GM12878 (cell line): ENCODE data around the gene RPS6KL1. TPM values are rescaled to one million over a fixed set of nuclear protein-coding genes. Genes with fewer than 3 reads are reported as not detected.

Experiments used
- ATAC-seq: fragments of 200-7000 bp; cut with Tn5 transposase; 3 replicates; pipeline ENCODE4 v1.9.1; 2020; ENCODE audit warnings: mild to moderate bottlenecking, moderate library complexity
- BruUV-seq: library from RNA; stranded (reverse); fragments of 400-500 nt; replicated peaks from 2 replicates; lab custom pipeline; 2021; lab: Mats Ljungman, UMichigan
- CTCF ChIA-PET: fragments of 300-600 bp; sonication (Branson Sonifier 250); formaldehyde crosslinking; extraction: SDS; loops from one replicate; lab custom pipeline; 2021; ENCODE audit warnings: inconsistent platforms; lab: Yijun Ruan, JAX
- POLR2A ChIA-PET: fragments of 350-600 bp; formaldehyde crosslinking; extraction: SDS; loops from one replicate; lab custom pipeline; 2021; ENCODE audit warnings: inconsistent platforms; lab: Charles Lee
- RAD21 ChIA-PET: fragments of 300-600 bp; sonication (Branson Sonifier 250); formaldehyde crosslinking; loops from one replicate; lab custom pipeline; 2023; ENCODE audit warnings: antibody characterized with exemption; ENCODE audit not compliant: unreplicated experiment; lab: Charles Lee
- SMC1A ChIA-PET: fragments of 300-600 bp; sonication (Branson Sonifier 250); formaldehyde crosslinking; loops from one replicate; lab custom pipeline; 2023; ENCODE audit not compliant: unreplicated experiment, uncharacterized antibody; lab: Charles Lee
- DNase-seq: peaks from one replicate; pipeline ENCODE4 v3.0.0-alpha.2; 2011; ENCODE audit warnings: low read depth, low spot score
- FAIRE-seq: peaks from 3 replicates; lab custom pipeline; 2011; peaks lifted over from hg19 to GRCh38; lab: Jason Lieb, UNC
- H2AFZ ChIP-seq: 2 replicates; pipeline ENCODE4 v1.6.0; 2011; ENCODE audit warnings: low read depth, low read length, control low read depth; ENCODE audit not compliant: control insufficient read depth
- H3K27ac ChIP-seq: 2 replicates; pipeline ENCODE4 v1.5.1; 2011; ENCODE audit warnings: control low read depth; ENCODE audit not compliant: control insufficient read depth, insufficient read depth
- H3K27me3 ChIP-seq, 2 experiments: replicated peaks in 1 of 2; 2 replicates each; pipeline versions ENCODE4 v1.6.0 to v1.6.1; 2011; ENCODE audit warnings: low read length in 1 of 2; ENCODE audit not compliant: control insufficient read depth in 2 of 2, insufficient read depth in 2 of 2
- H3K36me3 ChIP-seq, 2 experiments: 2 replicates each; pipeline ENCODE4 v1.5.1; 2011; ENCODE audit warnings: low read length in 1 of 2; ENCODE audit not compliant: control insufficient read depth in 2 of 2, insufficient read depth in 2 of 2
- H3K4me1 ChIP-seq: 2 replicates; pipeline ENCODE4 v1.6.1; 2011; ENCODE audit warnings: mild to moderate bottlenecking, low read length, moderate library complexity, mixed read lengths; ENCODE audit not compliant: control insufficient read depth, insufficient read depth
- H3K4me2 ChIP-seq: 2 replicates; pipeline ENCODE4 v1.6.0; 2011; ENCODE audit warnings: control low read depth; ENCODE audit not compliant: control insufficient read depth, insufficient read depth
- H3K4me3 ChIP-seq: fragments of 200-600 bp; sonication (generic); 2 replicates; pipeline ENCODE4 v1.5.1; 2016
- H3K79me2 ChIP-seq: 2 replicates; pipeline ENCODE4 v1.6.0; 2011; ENCODE audit warnings: low read length; ENCODE audit not compliant: control insufficient read depth, insufficient read depth
- H3K9ac ChIP-seq: 2 replicates; pipeline ENCODE4 v1.8.0; 2011; ENCODE audit warnings: low read length, control low read depth, mixed read lengths; ENCODE audit not compliant: control insufficient read depth, insufficient read depth
- H3K9me3 ChIP-seq: replicated peaks from 3 replicates; pipeline ENCODE4 v1.5.1; 2011; ENCODE audit warnings: mild to moderate bottlenecking, low read length; ENCODE audit not compliant: control insufficient read depth, insufficient read depth
- H4K20me1 ChIP-seq: 2 replicates; pipeline ENCODE4 v1.6.0; 2011; ENCODE audit not compliant: control insufficient read depth, insufficient read depth
- GATAD2B ChIP-seq: fragments of 450-650 bp; conservative IDR thresholded peaks from 2 replicates; pipeline ENCODE4 v1.6.1; 2017; ENCODE audit warnings: low read depth, mild to moderate bottlenecking, moderate library complexity
- IKZF2 ChIP-seq, 2 experiments: fragments of 450-650 bp; IDR thresholded peaks; 2 replicates each; pipeline ENCODE4 v1.6.1; 2017; ENCODE audit warnings: mild to moderate bottlenecking in 2 of 2, moderate library complexity in 2 of 2
- NFXL1 ChIP-seq: fragments of 450-650 bp; IDR thresholded peaks from 2 replicates; pipeline ENCODE4 v1.6.1; 2017; ENCODE audit warnings: antibody characterized with exemption, mild to moderate bottlenecking, borderline replicate concordance
- NFYA ChIP-seq: IDR thresholded peaks from 2 replicates; pipeline ENCODE4 v1.6.1; 2011; ENCODE audit warnings: low read depth, mild to moderate bottlenecking, low read length, improper control_type of control experiment, borderline replicate concordance
- POLR2AphosphoS2 ChIP-seq: IDR thresholded peaks from 2 replicates; pipeline ENCODE4 v1.6.1; 2011; ENCODE audit warnings: low read depth, mild to moderate bottlenecking, low read length, improper control_type of control experiment, moderate library complexity
- STAT3 ChIP-seq: IDR thresholded peaks from 2 replicates; pipeline ENCODE4 v1.6.1; 2011; ENCODE audit warnings: low read depth, low read length, improper control_type of control experiment
- TCF7 ChIP-seq: IDR thresholded peaks from 2 replicates; pipeline ENCODE4 v1.6.1; 2014; ENCODE audit warnings: antibody characterized with exemption, borderline replicate concordance
- WGBS: methylation state at CpG from one replicate; pipeline ENCODE4 v1.1.6; 2016; ENCODE audit warnings: low lambda C conversion rate; ENCODE audit not compliant: insufficient replicate concordance, insufficient coverage; ENCODE audit errors: missing lambda C conversion rate; 5-methylcytosine and 5-hydroxymethylcytosine counted together
- in situ Hi-C: fragments of 300-500 bp; cut with MboI; formaldehyde crosslinking; loops from 9 replicates; pipeline ENCODE4 v1.14.3; 2018; ENCODE audit warnings: mixed read lengths
- intact Hi-C: fragments of 100-400 bp; cut with micrococcal nuclease; formaldehyde crosslinking; loops from one replicate; pipeline ENCODE4 v1.14.2; 2022; ENCODE audit not compliant: unreplicated experiment
- polyA plus RNA-seq, 11 experiments: library from polyadenylated mRNA; depleted of rRNA in 4 of 11; unstranded in 6 of 11; stranded (reverse) in 5 of 11; fragments of >200 nt; fragmentation: Nextera tagmentation in 4 of 11; fragmentation: Illumina TruSeq in 1 of 11; extraction: Ambion mirVana in 4 of 11; extraction: Trizol in 1 of 11; gene quantifications; 1 replicate in 1 of 11; 2 replicates in 10 of 11; pipeline versions ENCODE4 v1.2.1 to v1.2.3, GENCODE V29; 2011 to 2016; ENCODE audit warnings: inconsistent platforms in 2 of 11, missing spikeins in 2 of 11, low read depth in 1 of 11
- total RNA-seq, 4 experiments: library from RNA; depleted of rRNA in 3 of 4; stranded (reverse); fragments of >200 nt in 3 of 4; fragmentation: Illumina TruSeq in 1 of 4; extraction: Trizol in 1 of 4; gene quantifications; 2 replicates each; pipeline versions ENCODE4 v1.2.1 to v1.2.3, GENCODE V29; 2013 to 2021
- TF ChIP-seq, protein P1 (sequence below): IDR thresholded peaks from 2 replicates; pipeline ENCODE4 v1.6.1; 2012; ENCODE audit warnings: low read depth, low read length, improper control_type of control experiment
- TF ChIP-seq, protein P2 (sequence below): fragments of 450-650 bp; formaldehyde crosslinking; IDR thresholded peaks from 2 replicates; pipeline ENCODE4 v1.5.0; 2022; ENCODE audit warnings: mild to moderate bottlenecking, missing genetic modification characterization
- TF ChIP-seq, protein P3 (sequence below): IDR thresholded peaks from 2 replicates; pipeline ENCODE4 v1.6.1; 2011; ENCODE audit warnings: low read depth, low read length, improper control_type of control experiment, borderline replicate concordance
- TF ChIP-seq, protein P4 (sequence below): fragments of 450-650 bp; IDR thresholded peaks from 2 replicates; pipeline ENCODE4 v1.6.1; 2018; ENCODE audit warnings: borderline replicate concordance, mild to moderate bottlenecking; ENCODE audit not compliant: partially characterized antibody

The RPS6KL1 gene
- total and polyA plus RNA-seq, 10 of the 15 experiments (the other 5 are each of a cell fraction or from before 2014, with no cell fraction given), result 0.04 to 4.2 (median 2.0) TPM

DNA sequence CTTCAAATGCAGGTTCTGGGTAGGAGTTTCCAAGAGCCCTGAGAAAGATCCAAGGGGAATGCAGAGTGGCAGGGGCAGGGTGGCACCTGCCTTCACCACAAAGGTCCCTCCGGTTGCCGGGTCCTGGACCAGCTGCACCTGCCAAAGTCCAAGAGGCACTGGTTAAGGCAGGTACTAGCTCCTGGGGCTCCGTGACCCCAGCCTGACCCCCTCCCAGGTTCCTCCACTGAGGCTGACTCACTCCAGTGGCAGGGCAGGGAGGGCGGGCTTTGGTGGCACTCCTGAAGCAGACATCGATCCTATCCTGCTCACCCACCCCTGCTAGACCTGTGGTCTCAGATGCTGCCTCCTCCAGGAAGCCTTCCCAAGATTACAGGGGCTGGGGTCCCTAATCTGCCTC is 11.4 kb downstream of the RPS6KL1 start:
- no peak overlapping the region for H3K27ac ChIP-seq
- H3K27me3 ChIP-seq, result no peaks in the 10 kb centered on the region
- ChIA-PET POLR2A (no interaction called here), SMC1A (interaction anchor here (1.0 to 1.4 kb wide), 2 partner anchors 10 to 81 kb away, joined by 3 read pairs; no protein-coding TSS in a partner anchor), RAD21 (interaction anchor here (0.6 kb wide), 1 partner anchor 33 kb away, joined by 4 read pairs; no protein-coding TSS in a partner anchor), CTCF (interaction anchor here (0.5 to 26.0 kb wide), 7 partner anchors 10 to 1833 kb away, joined by 3 to 552 read pairs (median 4); no protein-coding TSS in a partner anchor)
- intact Hi-C loops (no loop called here), in situ Hi-C loops (no loop called here)
- FAIRE-seq (no peak), ATAC-seq (no peak), DNase-seq (no peak)
- no peak overlapping the region for H3K9ac ChIP-seq
- H3K9me3 ChIP-seq, result no peaks in the 10 kb centered on the region
- H3K4me3 ChIP-seq, result no peak overlapping the region
- H3K4me2 ChIP-seq, result no peak overlapping the region
- H3K79me2 ChIP-seq, result no peaks in the 10 kb centered on the region
- H4K20me1 ChIP-seq, result no peaks in the 10 kb centered on the region
- no peaks in the 10 kb centered on the region for H3K4me1 ChIP-seq
- H3K36me3 ChIP-seq, result no peaks in the 10 kb centered on the region; a peak in 2 of 4 replicates
- no peak overlapping the region for H2AFZ ChIP-seq
- no TSS peak for BruUV-seq
- WGBS, result 67% methylated on average over 5 of the region's 5 CpGs
- TF ChIP-seq NFXL1 (no peak), GATAD2B (no peak), TCF7 (no peak), STAT3 (no peak), POLR2AphosphoS2 (no peak), NFYA (no peak), IKZF2 (IDR thresholded peaks at IDR 0.05) (no peak)
- TF ChIP-seq, protein P1, sequence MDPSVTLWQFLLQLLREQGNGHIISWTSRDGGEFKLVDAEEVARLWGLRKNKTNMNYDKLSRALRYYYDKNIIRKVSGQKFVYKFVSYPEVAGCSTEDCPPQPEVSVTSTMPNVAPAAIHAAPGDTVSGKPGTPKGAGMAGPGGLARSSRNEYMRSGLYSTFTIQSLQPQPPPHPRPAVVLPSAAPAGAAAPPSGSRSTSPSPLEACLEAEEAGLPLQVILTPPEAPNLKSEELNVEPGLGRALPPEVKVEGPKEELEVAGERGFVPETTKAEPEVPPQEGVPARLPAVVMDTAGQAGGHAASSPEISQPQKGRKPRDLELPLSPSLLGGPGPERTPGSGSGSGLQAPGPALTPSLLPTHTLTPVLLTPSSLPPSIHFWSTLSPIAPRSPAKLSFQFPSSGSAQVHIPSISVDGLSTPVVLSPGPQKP, result no peak
- TF ChIP-seq, protein P2, sequence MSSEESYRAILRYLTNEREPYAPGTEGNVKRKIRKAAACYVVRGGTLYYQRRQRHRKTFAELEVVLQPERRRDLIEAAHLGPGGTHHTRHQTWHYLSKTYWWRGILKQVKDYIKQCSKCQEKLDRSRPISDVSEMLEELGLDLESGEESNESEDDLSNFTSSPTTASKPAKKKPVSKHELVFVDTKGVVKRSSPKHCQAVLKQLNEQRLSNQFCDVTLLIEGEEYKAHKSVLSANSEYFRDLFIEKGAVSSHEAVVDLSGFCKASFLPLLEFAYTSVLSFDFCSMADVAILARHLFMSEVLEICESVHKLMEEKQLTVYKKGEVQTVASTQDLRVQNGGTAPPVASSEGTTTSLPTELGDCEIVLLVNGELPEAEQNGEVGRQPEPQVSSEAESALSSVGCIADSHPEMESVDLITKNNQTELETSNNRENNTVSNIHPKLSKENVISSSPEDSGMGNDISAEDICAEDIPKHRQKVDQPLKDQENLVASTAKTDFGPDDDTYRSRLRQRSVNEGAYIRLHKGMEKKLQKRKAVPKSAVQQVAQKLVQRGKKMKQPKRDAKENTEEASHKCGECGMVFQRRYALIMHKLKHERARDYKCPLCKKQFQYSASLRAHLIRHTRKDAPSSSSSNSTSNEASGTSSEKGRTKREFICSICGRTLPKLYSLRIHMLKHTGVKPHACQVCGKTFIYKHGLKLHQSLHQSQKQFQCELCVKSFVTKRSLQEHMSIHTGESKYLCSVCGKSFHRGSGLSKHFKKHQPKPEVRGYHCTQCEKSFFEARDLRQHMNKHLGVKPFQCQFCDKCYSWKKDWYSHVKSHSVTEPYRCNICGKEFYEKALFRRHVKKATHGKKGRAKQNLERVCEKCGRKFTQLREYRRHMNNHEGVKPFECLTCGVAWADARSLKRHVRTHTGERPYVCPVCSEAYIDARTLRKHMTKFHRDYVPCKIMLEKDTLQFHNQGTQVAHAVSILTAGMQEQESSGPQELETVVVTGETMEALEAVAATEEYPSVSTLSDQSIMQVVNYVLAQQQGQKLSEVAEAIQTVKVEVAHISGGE (CRISPR knock-in tag), result no peak
- TF ChIP-seq, protein P3, sequence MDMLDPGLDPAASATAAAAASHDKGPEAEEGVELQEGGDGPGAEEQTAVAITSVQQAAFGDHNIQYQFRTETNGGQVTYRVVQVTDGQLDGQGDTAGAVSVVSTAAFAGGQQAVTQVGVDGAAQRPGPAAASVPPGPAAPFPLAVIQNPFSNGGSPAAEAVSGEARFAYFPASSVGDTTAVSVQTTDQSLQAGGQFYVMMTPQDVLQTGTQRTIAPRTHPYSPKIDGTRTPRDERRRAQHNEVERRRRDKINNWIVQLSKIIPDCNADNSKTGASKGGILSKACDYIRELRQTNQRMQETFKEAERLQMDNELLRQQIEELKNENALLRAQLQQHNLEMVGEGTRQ, result no peak
- TF ChIP-seq, protein P4, sequence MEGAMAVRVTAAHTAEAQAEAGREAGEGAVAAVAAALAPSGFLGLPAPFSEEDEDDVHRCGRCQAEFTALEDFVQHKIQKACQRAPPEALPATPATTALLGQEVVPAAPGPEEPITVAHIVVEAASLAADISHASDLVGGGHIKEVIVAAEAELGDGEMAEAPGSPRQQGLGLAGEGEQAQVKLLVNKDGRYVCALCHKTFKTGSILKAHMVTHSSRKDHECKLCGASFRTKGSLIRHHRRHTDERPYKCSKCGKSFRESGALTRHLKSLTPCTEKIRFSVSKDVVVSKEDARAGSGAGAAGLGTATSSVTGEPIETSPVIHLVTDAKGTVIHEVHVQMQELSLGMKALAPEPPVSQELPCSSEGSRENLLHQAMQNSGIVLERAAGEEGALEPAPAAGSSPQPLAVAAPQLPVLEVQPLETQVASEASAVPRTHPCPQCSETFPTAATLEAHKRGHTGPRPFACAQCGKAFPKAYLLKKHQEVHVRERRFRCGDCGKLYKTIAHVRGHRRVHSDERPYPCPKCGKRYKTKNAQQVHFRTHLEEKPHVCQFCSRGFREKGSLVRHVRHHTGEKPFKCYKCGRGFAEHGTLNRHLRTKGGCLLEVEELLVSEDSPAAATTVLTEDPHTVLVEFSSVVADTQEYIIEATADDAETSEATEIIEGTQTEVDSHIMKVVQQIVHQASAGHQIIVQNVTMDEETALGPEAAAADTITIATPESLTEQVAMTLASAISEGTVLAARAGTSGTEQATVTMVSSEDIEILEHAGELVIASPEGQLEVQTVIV, result no peak
